Memory B cell (primary cell): ENCODE data around the gene BMP4.

Source experiments
- ATAC-seq: fragments of 150-1000 bp; cut with Tn5 transposase; 2 replicates; pipeline ENCODE4 v1.10.0; 2021; ENCODE audit warnings: low read depth, mild to moderate bottlenecking, moderate library complexity
- DNase-seq, 2 donors: peaks; one replicate each; pipeline ENCODE4 v3.0.0; 2022; ENCODE audit warnings: low spot score in 2 of 2
- H3K27ac Mint-ChIP-seq: one replicate; pipeline ENCODE4 v1.8.0; 2022; ENCODE audit warnings: mild to moderate bottlenecking, moderate library complexity, mixed read lengths
- H3K27me3 Mint-ChIP-seq: one replicate; pipeline ENCODE4 v1.8.0; 2022; ENCODE audit warnings: mixed read lengths
- H3K36me3 Mint-ChIP-seq: one replicate; pipeline ENCODE4 v1.8.0; 2022; ENCODE audit warnings: mild to moderate bottlenecking, mixed read lengths
- H3K4me1 Mint-ChIP-seq: one replicate; pipeline ENCODE4 v1.8.0; 2022; ENCODE audit warnings: mixed read lengths
- H3K4me3 Mint-ChIP-seq: one replicate; pipeline ENCODE4 v1.8.0; 2022; ENCODE audit warnings: mild to moderate bottlenecking, moderate library complexity, mixed read lengths
- H3K9me3 Mint-ChIP-seq: one replicate; pipeline ENCODE4 v1.8.0; 2022; ENCODE audit warnings: mixed read lengths

Gene BMP4

GRCh38 chr14:53947094-53947445, 9.6 kb downstream of the BMP4 start:
- peaks cover 12% of the 10 kb centered on the region for H3K27me3 Mint-ChIP-seq
- ATAC-seq (no peak), DNase-seq (no peak)
- H3K9me3 Mint-ChIP-seq, result no peaks in the 10 kb centered on the region
- H3K27ac Mint-ChIP-seq, result no peak overlapping the region
- H3K4me1 Mint-ChIP-seq, result no peaks in the 10 kb centered on the region
- no peaks in the 10 kb centered on the region for H3K36me3 Mint-ChIP-seq
- H3K4me3 Mint-ChIP-seq, result no peak overlapping the region

GRCh38 chr14:53946404-53947093, 10.1 kb downstream of the BMP4 start:
- H3K9me3 Mint-ChIP-seq, result no peaks in the 10 kb centered on the region
- DNase-seq, result no peak
- H3K27me3 Mint-ChIP-seq, result peaks cover 11% of the 10 kb centered on the region
- no peak overlapping the region for H3K4me3 Mint-ChIP-seq
- H3K36me3 Mint-ChIP-seq, result no peaks in the 10 kb centered on the region
- ATAC-seq, result no peak
- H3K27ac Mint-ChIP-seq, result no peak overlapping the region
- no peaks in the 10 kb centered on the region for H3K4me1 Mint-ChIP-seq

GRCh38 chr14:53946071-53946403, 10.6 kb downstream of the BMP4 start:
- DNase-seq (no peak), ATAC-seq (no peak)
- no peaks in the 10 kb centered on the region for H3K36me3 Mint-ChIP-seq
- H3K4me3 Mint-ChIP-seq, result no peak overlapping the region
- H3K4me1 Mint-ChIP-seq, result no peaks in the 10 kb centered on the region
- H3K9me3 Mint-ChIP-seq, result no peaks in the 10 kb centered on the region
- no peak overlapping the region for H3K27ac Mint-ChIP-seq
- H3K27me3 Mint-ChIP-seq, result peaks cover 11% of the 10 kb centered on the region

DNA sequence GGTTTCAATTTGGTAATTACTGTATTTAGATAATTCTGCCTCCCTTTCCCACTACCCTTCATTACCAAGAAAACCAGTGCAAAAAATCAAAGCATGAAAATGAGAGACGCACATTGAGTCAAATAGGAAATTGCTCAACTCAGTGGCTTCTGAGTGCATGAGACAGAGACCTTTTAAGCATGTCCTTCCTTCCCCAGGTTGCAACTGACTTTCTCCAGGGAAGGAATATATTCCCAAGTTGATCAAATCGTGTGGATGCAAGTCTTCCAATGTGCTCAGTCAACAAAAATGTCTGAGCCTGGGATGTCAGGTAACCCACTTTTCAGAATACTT, 12.9 kb downstream of the BMP4 start:
- Mint-ChIP-seq H3K27me3 (peaks cover 12% of the 10 kb centered on the region), H3K4me3 (no peak overlapping the region), H3K9me3 (no peaks in the 10 kb centered on the region)

GRCh38 chr14:53942970-53943750, 13.5 kb downstream of the BMP4 start:
- peaks cover 9% of the 10 kb centered on the region for H3K27me3 Mint-ChIP-seq
- no peak overlapping the region for H3K27ac Mint-ChIP-seq
- H3K36me3 Mint-ChIP-seq, result no peaks in the 10 kb centered on the region
- DNase-seq (no peak), ATAC-seq (no peak)
- no peak overlapping the region for H3K4me3 Mint-ChIP-seq
- H3K4me1 Mint-ChIP-seq, result no peaks in the 10 kb centered on the region
- no peaks in the 10 kb centered on the region for H3K9me3 Mint-ChIP-seq

More for the DNA sequence above, 12.9 kb downstream of the BMP4 start:
- Mint-ChIP-seq H3K4me1 (no peaks in the 10 kb centered on the region), H3K27ac (no peak overlapping the region), H3K36me3 (no peaks in the 10 kb centered on the region)
- ATAC-seq, result no peak
- DNase-seq, result no peak

GRCh38 chr14:53938136-53938837, 18.3 kb downstream of the BMP4 start:
- no peak for ATAC-seq
- DNase-seq, result no peak
- H3K4me3 Mint-ChIP-seq, result no peak overlapping the region
- H3K9me3 Mint-ChIP-seq, result peaks cover 2% of the 10 kb centered on the region
- H3K36me3 Mint-ChIP-seq, result no peaks in the 10 kb centered on the region
- peaks cover 2% of the 10 kb centered on the region for H3K4me1 Mint-ChIP-seq
- H3K27me3 Mint-ChIP-seq, result peaks cover 4% of the 10 kb centered on the region
- H3K27ac Mint-ChIP-seq, result no peak overlapping the region

DNA sequence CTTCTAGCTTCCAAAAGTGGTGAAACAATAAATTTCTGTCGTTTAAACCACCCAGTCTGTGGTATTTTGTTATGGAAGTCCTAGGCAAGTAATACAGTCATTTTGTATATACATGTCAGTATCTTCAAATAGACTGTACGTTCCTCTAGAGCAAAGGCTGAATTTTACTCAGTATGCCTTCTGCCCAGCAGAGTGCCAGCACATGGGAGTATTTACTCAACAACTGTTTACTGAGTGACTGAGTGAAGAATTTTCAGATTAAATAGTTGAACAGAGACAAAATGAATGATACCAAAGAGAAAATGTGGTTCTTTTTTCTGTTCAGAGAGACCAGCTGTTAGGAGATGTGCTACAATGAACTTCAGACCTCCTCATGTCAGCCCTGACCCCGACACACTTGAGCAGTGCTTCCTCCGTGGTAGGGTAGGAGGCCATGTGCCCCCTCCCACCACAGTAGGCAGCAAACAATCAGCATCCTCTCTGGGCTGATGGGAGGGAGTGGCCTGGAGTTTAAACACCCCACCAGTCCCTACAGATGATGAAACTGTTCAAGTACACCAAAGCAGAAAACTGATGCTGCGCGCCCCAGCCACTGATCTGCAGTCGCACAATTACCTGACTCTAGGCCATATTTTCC, 21.7 kb downstream of the BMP4 start:
- H3K9me3 Mint-ChIP-seq, result peaks cover 2% of the 10 kb centered on the region
- ATAC-seq (no peak), DNase-seq (no peak)
- H3K36me3 Mint-ChIP-seq, result no peaks in the 10 kb centered on the region
- H3K4me1 Mint-ChIP-seq, result peaks cover 2% of the 10 kb centered on the region
- peaks cover under 1% of the 10 kb centered on the region for H3K27me3 Mint-ChIP-seq
- H3K27ac Mint-ChIP-seq, result no peak overlapping the region
- no peak overlapping the region for H3K4me3 Mint-ChIP-seq

- Mint-ChIP-seq H3K27ac (no peak overlapping the region), H3K9me3 (peaks cover 2% of the 10 kb centered on the region), H3K4me3 (no peak overlapping the region), H3K27me3 (peaks cover 2% of the 10 kb centered on the region), H3K36me3 (no peaks in the 10 kb centered on the region), H3K4me1 (peaks cover 2% of the 10 kb centered on the region)
- no peak for DNase-seq
- no peak for ATAC-seq
Measured at GRCh38 chr14:53932966-53933365, 23.7 kb downstream of the BMP4 start.

- Mint-ChIP-seq H3K27me3 (peaks cover 10% of the 10 kb centered on the region), H3K36me3 (no peaks in the 10 kb centered on the region), H3K4me3 (no peak overlapping the region), H3K9me3 (no peaks in the 10 kb centered on the region), H3K4me1 (no peaks in the 10 kb centered on the region), H3K27ac (no peak overlapping the region)
- DNase-seq (no peak), ATAC-seq (no peak)
Measured at GRCh38 chr14:53929871-53930715, 26.5 kb downstream of the BMP4 start.

DNA sequence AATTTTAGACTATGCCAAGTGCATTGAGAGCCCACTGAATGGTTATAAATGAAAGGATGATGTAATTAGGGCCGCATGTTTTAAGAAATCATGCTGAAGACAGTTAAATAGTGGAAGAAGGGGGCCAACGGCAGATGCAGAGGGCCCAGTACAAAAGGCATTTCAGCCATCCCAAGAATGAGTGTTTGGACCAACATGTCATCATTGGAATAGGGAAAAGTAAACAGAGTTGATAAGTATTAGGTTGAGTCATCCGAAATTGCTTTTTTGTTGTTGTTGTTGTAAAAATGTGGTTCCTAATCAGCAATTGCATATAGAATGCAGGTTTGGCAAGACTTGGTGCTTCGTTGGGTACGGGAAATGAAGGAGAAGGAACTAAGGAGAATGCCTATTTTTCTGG, 29.5 kb downstream of the BMP4 start:
- no peak overlapping the region for H3K27ac Mint-ChIP-seq
- H3K36me3 Mint-ChIP-seq, result no peaks in the 10 kb centered on the region
- peaks cover 14% of the 10 kb centered on the region for H3K27me3 Mint-ChIP-seq
- ATAC-seq (no peak), DNase-seq (no peak)
- peaks cover 2% of the 10 kb centered on the region for H3K4me1 Mint-ChIP-seq
- H3K4me3 Mint-ChIP-seq, result no peak overlapping the region
- no peaks in the 10 kb centered on the region for H3K9me3 Mint-ChIP-seq

DNA sequence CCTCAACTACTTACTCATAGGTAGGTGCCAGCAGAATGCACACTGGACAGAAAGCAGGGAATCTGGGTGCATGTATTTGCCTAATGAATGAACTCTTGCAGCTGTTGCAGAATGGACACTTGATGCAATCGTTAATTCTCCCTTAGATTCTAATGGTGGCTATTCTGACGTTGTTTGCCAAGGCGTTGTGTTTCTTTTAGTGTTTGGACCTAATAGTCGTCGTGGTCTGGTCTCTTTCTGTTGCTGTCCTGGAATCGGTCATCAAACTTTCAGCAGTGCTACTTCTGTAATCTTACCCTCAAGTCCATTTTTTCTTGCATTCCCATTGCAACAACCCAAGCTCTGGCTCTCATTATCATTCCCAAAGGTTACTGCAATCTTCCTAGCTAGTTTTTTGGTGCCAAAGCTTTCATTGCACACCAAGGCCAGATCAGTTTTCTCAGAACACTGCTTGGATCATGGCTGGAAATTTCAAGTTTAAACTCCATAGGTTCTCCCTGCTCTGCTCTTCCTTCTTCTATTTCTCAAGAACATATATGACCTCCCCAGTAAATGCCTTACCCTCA, 31.3 kb downstream of the BMP4 start:
- H3K4me1 Mint-ChIP-seq, result peaks cover 2% of the 10 kb centered on the region
- peaks cover 14% of the 10 kb centered on the region for H3K27me3 Mint-ChIP-seq
- no peak for DNase-seq

GRCh38 chr14:53924753-53925152, 31.9 kb downstream of the BMP4 start:
- Mint-ChIP-seq H3K36me3 (no peaks in the 10 kb centered on the region), H3K27me3 (peaks cover 14% of the 10 kb centered on the region), H3K9me3 (no peaks in the 10 kb centered on the region), H3K4me3 (no peak overlapping the region), H3K27ac (no peak overlapping the region), H3K4me1 (peaks cover 2% of the 10 kb centered on the region)
- ATAC-seq, result no peak
- no peak for DNase-seq

More for the DNA sequence above, 31.3 kb downstream of the BMP4 start:
- no peak for ATAC-seq
- Mint-ChIP-seq H3K9me3 (no peaks in the 10 kb centered on the region), H3K27ac (no peak overlapping the region), H3K4me3 (no peak overlapping the region), H3K36me3 (no peaks in the 10 kb centered on the region)

DNA sequence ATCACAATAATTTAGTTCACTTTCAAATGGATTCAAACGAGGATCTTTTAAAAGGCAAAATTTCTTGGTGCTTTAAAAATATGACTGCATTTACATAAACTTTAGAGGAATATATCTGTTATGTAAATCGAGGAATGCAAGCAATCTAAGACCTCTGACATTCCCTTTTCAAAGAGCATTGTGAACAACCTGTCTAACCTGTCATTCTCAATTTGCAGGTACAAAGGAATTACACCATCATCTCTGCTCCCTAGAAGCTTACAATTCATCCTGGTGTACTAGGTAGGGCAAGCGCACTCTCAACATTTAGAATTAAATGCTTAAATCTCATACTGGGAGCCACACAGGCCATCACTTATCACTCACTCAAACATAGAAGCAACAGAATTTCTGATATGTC, 35.6 kb downstream of the BMP4 start:
- no peak for DNase-seq
- Mint-ChIP-seq H3K4me1 (peaks cover 2% of the 10 kb centered on the region), H3K36me3 (no peaks in the 10 kb centered on the region), H3K27ac (no peak overlapping the region), H3K27me3 (peaks cover 9% of the 10 kb centered on the region), H3K4me3 (no peak overlapping the region), H3K9me3 (no peaks in the 10 kb centered on the region)
- ATAC-seq, result no peak
